Ishikawa (cell line): Measurements from ENCODE around the gene RHOB.

Experiments used
- CEBPB ChIP-seq: IDR thresholded peaks from 2 replicates; pipeline ENCODE4 v1.6.1; 2012
- CREB1 ChIP-seq: IDR thresholded peaks from 2 replicates; pipeline ENCODE4 v1.6.1; 2012; ENCODE audit warnings: low read depth
- EGR1 ChIP-seq: IDR thresholded peaks from 2 replicates; pipeline ENCODE4 v1.6.1; 2012
- EP300 ChIP-seq: IDR thresholded peaks from 2 replicates; pipeline ENCODE4 v1.6.1; 2012; ENCODE audit warnings: borderline replicate concordance
- FOXM1 ChIP-seq: IDR thresholded peaks from 2 replicates; pipeline ENCODE4 v1.6.1; 2012; ENCODE audit warnings: low read depth, borderline replicate concordance
- NFIC ChIP-seq: IDR thresholded peaks from 2 replicates; pipeline ENCODE4 v1.6.1; 2012
- RAD21 ChIP-seq: IDR thresholded peaks from 2 replicates; pipeline ENCODE4 v1.6.1; 2012; ENCODE audit warnings: low read depth
- TAF1 ChIP-seq: IDR thresholded peaks from 2 replicates; pipeline ENCODE4 v1.6.1; 2012; ENCODE audit warnings: low read depth, mild to moderate bottlenecking
- TCF12 ChIP-seq: IDR thresholded peaks from 2 replicates; pipeline ENCODE4 v1.6.1; 2012; ENCODE audit warnings: low read depth
- TEAD4 ChIP-seq: IDR thresholded peaks from 2 replicates; pipeline ENCODE4 v1.6.1; 2012
- YY1 ChIP-seq: IDR thresholded peaks from 2 replicates; pipeline ENCODE4 v1.6.1; 2012; ENCODE audit warnings: low read depth
- ZBTB7A ChIP-seq: IDR thresholded peaks from 2 replicates; pipeline ENCODE4 v1.6.1; 2012; ENCODE audit warnings: low read depth
- TF ChIP-seq, protein P1 (sequence below): IDR thresholded peaks from 2 replicates; pipeline ENCODE4 v1.6.1; 2012
- TF ChIP-seq, protein P2 (sequence below): IDR thresholded peaks from 2 replicates; pipeline ENCODE4 v1.6.1; 2012; ENCODE audit warnings: low read depth, mild to moderate bottlenecking
- TF ChIP-seq, protein P3 (sequence below): IDR thresholded peaks from 2 replicates; pipeline ENCODE4 v1.6.1; 2012

Gene RHOB

DNA sequence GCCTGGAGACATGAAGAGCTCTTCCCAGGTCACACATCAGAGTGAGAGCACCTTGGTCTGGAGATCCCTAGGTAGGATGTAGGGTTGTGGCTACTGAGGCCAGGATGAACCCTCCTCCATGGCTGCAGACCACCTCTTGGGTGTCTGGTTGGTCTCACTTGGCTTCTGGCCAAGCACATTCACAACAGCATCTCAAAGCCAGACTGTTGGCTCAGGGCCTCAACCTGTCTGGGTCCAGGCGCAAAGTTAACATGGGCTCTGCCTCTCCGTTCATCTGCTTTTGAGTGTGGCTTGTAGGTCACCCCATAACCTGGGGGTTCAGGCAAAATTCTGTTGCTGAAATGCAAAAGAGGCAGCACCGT, 40.1 kb downstream of the RHOB start:
- TF ChIP-seq, protein P1, sequence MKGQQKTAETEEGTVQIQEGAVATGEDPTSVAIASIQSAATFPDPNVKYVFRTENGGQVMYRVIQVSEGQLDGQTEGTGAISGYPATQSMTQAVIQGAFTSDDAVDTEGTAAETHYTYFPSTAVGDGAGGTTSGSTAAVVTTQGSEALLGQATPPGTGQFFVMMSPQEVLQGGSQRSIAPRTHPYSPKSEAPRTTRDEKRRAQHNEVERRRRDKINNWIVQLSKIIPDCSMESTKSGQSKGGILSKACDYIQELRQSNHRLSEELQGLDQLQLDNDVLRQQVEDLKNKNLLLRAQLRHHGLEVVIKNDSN = no peak
- TF ChIP-seq, protein P2, sequence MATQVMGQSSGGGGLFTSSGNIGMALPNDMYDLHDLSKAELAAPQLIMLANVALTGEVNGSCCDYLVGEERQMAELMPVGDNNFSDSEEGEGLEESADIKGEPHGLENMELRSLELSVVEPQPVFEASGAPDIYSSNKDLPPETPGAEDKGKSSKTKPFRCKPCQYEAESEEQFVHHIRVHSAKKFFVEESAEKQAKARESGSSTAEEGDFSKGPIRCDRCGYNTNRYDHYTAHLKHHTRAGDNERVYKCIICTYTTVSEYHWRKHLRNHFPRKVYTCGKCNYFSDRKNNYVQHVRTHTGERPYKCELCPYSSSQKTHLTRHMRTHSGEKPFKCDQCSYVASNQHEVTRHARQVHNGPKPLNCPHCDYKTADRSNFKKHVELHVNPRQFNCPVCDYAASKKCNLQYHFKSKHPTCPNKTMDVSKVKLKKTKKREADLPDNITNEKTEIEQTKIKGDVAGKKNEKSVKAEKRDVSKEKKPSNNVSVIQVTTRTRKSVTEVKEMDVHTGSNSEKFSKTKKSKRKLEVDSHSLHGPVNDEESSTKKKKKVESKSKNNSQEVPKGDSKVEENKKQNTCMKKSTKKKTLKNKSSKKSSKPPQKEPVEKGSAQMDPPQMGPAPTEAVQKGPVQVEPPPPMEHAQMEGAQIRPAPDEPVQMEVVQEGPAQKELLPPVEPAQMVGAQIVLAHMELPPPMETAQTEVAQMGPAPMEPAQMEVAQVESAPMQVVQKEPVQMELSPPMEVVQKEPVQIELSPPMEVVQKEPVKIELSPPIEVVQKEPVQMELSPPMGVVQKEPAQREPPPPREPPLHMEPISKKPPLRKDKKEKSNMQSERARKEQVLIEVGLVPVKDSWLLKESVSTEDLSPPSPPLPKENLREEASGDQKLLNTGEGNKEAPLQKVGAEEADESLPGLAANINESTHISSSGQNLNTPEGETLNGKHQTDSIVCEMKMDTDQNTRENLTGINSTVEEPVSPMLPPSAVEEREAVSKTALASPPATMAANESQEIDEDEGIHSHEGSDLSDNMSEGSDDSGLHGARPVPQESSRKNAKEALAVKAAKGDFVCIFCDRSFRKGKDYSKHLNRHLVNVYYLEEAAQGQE = no peak
- TF ChIP-seq RAD21 (no peak), EP300 (no peak), CEBPB (no peak), ZBTB7A (no peak), CREB1 (no peak), FOXM1 (no peak), NFIC (no peak), YY1 (no peak), TCF12 (no peak)
- TF ChIP-seq, protein P3, sequence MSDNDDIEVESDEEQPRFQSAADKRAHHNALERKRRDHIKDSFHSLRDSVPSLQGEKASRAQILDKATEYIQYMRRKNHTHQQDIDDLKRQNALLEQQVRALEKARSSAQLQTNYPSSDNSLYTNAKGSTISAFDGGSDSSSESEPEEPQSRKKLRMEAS = no peak

DNA sequence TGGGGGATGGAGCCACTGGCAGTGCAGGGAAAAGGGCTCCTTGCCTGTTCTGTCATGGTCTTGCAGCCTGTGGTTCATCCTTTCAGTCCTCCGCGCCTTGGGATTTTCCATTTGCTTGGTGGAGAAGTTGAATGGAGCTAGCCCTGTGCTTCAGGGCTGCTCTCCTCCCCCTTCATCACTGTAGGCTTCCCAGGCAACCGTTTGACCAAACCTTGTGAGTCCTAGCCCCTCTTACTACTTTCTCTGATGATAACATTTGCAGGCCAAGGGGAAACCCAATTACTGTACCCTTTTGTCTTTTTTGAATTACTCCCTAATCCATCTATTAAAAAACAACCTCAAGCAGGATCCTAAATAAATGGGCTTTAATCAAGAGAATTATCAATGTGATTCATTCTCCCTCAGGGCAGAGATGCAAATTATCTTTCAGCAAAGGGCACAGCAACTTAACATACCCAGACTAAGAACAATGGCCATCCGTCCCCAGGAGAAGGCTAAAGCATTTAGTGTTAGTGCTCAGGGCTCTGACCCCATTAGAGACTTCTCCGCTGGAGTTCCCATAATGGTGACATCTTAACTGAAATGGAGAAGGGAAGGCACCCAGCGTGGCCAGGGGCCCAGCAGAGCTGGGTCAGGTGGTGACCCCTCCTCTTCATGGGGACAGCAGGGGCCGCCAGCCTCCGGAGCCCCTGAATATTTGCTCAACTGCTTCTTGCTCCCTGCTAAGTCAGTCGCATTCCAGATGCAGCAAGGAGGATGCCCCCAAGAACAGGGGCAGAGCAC, 40.7 kb downstream of the RHOB start:
- TF ChIP-seq EP300 = no peak
- TF ChIP-seq ZBTB7A = no peak
- TF ChIP-seq, protein P1 = no peak
- no peak for TF ChIP-seq EGR1
- TF ChIP-seq TCF12 = no peak
- TF ChIP-seq, protein P3 = no peak
- no peak for TF ChIP-seq TEAD4
- TF ChIP-seq RAD21 = no peak
- TF ChIP-seq FOXM1 = no peak
- TF ChIP-seq TAF1 = no peak

DNA sequence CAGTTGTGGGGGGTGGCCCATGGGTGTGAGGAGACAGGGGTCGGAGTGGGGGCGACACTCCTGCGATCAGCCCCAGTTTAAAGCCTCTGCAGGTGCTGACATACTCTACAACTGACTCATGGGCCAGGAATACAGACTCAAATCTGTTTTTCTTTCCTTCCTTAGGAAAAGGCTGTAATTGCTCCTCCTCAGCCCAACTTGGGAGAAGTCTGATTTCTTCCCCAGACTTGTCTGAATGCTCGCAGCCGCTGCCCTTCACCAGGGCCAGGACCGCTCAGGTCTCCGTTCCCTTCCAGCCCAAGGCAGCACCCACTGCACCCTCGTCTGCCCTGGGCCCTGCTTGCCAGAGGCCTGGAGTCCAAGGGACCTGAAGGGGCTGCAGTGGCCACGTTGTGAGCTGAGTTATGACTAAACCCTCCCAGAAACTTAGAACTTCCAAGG, 41.3 kb downstream of the RHOB start:
- TF ChIP-seq FOXM1 (no peak), CEBPB (no peak), CREB1 (no peak), TAF1 (no peak), ZBTB7A (no peak), NFIC (no peak), EGR1 (no peak)
- TF ChIP-seq, protein P2 = no peak
- TF ChIP-seq, protein P3 = no peak
- TF ChIP-seq, protein P1 = no peak

DNA sequence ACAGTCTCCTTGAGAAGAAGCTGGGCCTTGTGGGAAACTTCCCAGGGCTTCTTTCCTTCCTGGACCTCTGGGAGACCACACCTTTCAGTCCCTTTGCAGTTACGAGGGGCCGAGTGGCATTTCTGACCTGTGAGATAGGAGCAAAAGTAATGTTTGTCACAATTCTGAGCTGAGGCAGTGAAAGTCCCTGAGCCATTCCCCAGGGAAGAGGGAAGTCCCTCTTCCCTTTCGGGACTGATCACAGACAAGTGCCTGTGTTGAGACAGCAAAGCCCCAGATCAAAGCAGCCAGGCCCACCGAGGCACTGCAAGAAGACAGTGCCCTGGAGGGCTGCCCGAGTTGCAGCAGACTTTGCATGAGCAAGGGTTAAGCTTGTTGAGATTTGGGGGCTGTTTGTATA, 41.9 kb downstream of the RHOB start:
- TF ChIP-seq CREB1 = no peak
- no peak for TF ChIP-seq ZBTB7A
- TF ChIP-seq, protein P2 = no peak
- TF ChIP-seq TAF1 = no peak
- no peak for TF ChIP-seq FOXM1
- TF ChIP-seq RAD21 = no peak
- TF ChIP-seq CEBPB = no peak
- TF ChIP-seq, protein P1 = no peak
- no peak for TF ChIP-seq TCF12
- TF ChIP-seq, protein P3 = no peak
- TF ChIP-seq EP300 = no peak
